Spleen (tissue), 11 donors: ENCODE results near the gene CDH13. TPM values are rescaled to one million over a fixed set of nuclear protein-coding genes. Genes with fewer than 3 reads are reported as not detected.

Source experiments
- DNase-seq: peaks from one replicate; pipeline ENCODE4 v3.0.0-alpha.2; 2020
- H3K27ac ChIP-seq, 8 donors: fragments of 200-600 bp; sonication (generic) in 7 of 8; 1 replicate in 4 of 8; 2 replicates in 4 of 8; pipeline versions ENCODE4 v1.5.0 to v1.8.0; 2016 to 2021; ENCODE audit warnings: inconsistent platforms in 4 of 8, mild to moderate bottlenecking in 4 of 8, moderate library complexity in 1 of 8
- H3K27me3 ChIP-seq, 7 donors: fragments of 200-600 bp; sonication (generic) in 6 of 7; replicated peaks in 1 of 7; 1 replicate in 4 of 7; 2 replicates in 3 of 7; pipeline versions ENCODE4 v1.5.0 to v1.8.0; 2016 to 2021; ENCODE audit warnings: inconsistent platforms in 3 of 7, mild to moderate bottlenecking in 1 of 7
- H3K36me3 ChIP-seq, 6 donors: fragments of 200-600 bp; sonication (generic) in 5 of 6; 1 replicate in 4 of 6; 2 replicates in 2 of 6; pipeline versions ENCODE4 v1.5.0 to v1.8.0; 2016 to 2021; ENCODE audit warnings: inconsistent platforms in 2 of 6
- H3K4me1 ChIP-seq, 6 donors: fragments of 200-600 bp; sonication (generic) in 5 of 6; 1 replicate in 3 of 6; 2 replicates in 3 of 6; pipeline versions ENCODE4 v1.5.0 to v1.8.0; 2016 to 2021; ENCODE audit warnings: inconsistent platforms in 3 of 6
- H3K4me3 ChIP-seq, 8 donors: fragments of 200-600 bp; sonication (generic) in 7 of 8; 1 replicate in 4 of 8; 2 replicates in 4 of 8; pipeline versions ENCODE4 v1.5.0 to v1.8.0; 2016 to 2021; ENCODE audit warnings: inconsistent platforms in 4 of 8, mild to moderate bottlenecking in 4 of 8, moderate library complexity in 2 of 8
- H3K9me3 ChIP-seq, 8 donors: fragments of 200-600 bp; sonication (generic) in 7 of 8; 1 replicate in 4 of 8; 2 replicates in 4 of 8; pipeline versions ENCODE4 v1.5.0 to v1.8.0; 2016 to 2021; ENCODE audit warnings: inconsistent platforms in 4 of 8
- CTCF ChIP-seq, 11 experiments: fragments of 200-600 bp in 7 of 11; fragments of 450-650 bp in 4 of 11; sonication (generic) in 4 of 11; IDR thresholded peaks in 8 of 11; conservative IDR thresholded peaks in 3 of 11; 1 replicate in 7 of 11; 2 replicates in 4 of 11; pipeline versions ENCODE4 v1.4.0 to v1.8.0; 2016 to 2021; ENCODE audit warnings: antibody characterized with exemption in 11 of 11, inconsistent platforms in 4 of 11, mild to moderate bottlenecking in 1 of 11
- POLR2A ChIP-seq, 3 donors: fragments of 450-650 bp; IDR thresholded peaks; one replicate each; pipeline ENCODE4 v1.5.1; 2017; ENCODE audit warnings: antibody characterized with exemption in 3 of 3, mild to moderate bottlenecking in 1 of 3
- POLR2AphosphoS5 ChIP-seq, 3 donors: sonication (generic); formaldehyde crosslinking; IDR thresholded peaks; one replicate each; pipeline ENCODE4 v1.5.1; 2017; ENCODE audit warnings: antibody characterized with exemption in 3 of 3
- WGBS, 5 donors: extraction: QIAGEN DNeasy Blood & Tissue Kit in 3 of 5; methylation state at CpG; one replicate each; pipeline versions ENCODE4 v1.1.5 to v1.1.7; 2013 to 2018; 5-methylcytosine and 5-hydroxymethylcytosine counted together
- intact Hi-C: fragments of 100-400 bp; cut with DNase I; formaldehyde crosslinking; loops from one replicate; pipeline ENCODE4 v1.15.0; 2023; ENCODE audit warnings: low total_unique reads
- polyA plus RNA-seq, 3 donors: library from polyadenylated mRNA; stranded (reverse); fragments of 200-250 nt; gene quantifications; one replicate each; pipeline ENCODE4 v1.2.1, GENCODE V29; 2013
- total RNA-seq, 7 donors: library from RNA; depleted of rRNA in 3 of 7; stranded (reverse); fragments of >200 nt in 3 of 7; fragmentation: NEBNext Ultra II Directional in 4 of 7; extraction: Animal tissue kit (Norgen Biotek cat#: 25700) in 4 of 7; gene quantifications; one replicate each; pipeline versions ENCODE4 v1.1.0 to v1.2.1, GENCODE V29; 2016 to 2021
- donor health status: healthy with polysubstance abuse.
- donor health status: DM: no; HTN: no; CAD: no; lungs with moderate emphysema.
- donor health status: DM: no; HTN: no; CAD: no.
- donor health status: Bipolar disorder and iron deficiency.
- donor health status: healthy.
- donor health status: DM: no; HTN: no; CAD: no.
- donor health status: DM: yes; HTN: yes; CAD: no.

CDH13 gene
- total and polyA plus RNA-seq, 10 donors, result 0.13 to 4.6 (median 1.1) TPM

DNA sequence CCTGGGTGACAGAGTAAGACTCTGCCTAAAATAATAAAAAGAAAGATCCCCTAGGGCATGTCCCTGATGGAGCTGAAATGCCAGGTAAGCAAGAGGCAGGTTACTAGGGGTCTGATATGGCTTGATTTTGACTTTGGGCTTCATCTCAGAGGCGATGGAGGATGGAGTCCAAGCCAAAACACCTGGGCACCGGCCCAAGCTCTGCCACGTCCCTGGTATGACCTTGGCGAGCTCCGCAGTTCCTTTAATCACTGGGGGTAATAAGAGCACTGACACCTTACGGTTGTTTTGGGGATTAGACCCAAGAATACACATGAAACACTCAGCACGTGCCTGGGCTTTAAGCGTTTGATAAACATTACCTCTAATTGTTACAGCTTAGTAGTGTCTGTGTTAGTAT lies 830.2 kb downstream of the CDH13 start:
- H3K36me3 ChIP-seq, result no peaks in the 10 kb centered on the region
- intact Hi-C loops, result no loop called here
- H3K9me3 ChIP-seq, result no peaks in the 10 kb centered on the region
- no peak for TF ChIP-seq CTCF (IDR thresholded peaks at IDR 0.05 in 8 of 11, conservative IDR thresholded peaks at IDR 0.05 in 3 of 11)
- no peak for TF ChIP-seq POLR2AphosphoS5 (IDR thresholded peaks at IDR 0.05)
- TF ChIP-seq POLR2A (IDR thresholded peaks at IDR 0.05), result no peak
- no peaks in the 10 kb centered on the region for H3K4me1 ChIP-seq
- WGBS, 5 donors, result 73 to 92% (median 77%) methylated on average over 8 of the region's 8 CpGs
- H3K27me3 ChIP-seq, result peaks cover 0 to 7% (median 0%) of the 10 kb centered on the region in 7 donors
- H3K4me3 ChIP-seq, result no peak overlapping the region
- no peak for DNase-seq
- no peak overlapping the region for H3K27ac ChIP-seq

DNA sequence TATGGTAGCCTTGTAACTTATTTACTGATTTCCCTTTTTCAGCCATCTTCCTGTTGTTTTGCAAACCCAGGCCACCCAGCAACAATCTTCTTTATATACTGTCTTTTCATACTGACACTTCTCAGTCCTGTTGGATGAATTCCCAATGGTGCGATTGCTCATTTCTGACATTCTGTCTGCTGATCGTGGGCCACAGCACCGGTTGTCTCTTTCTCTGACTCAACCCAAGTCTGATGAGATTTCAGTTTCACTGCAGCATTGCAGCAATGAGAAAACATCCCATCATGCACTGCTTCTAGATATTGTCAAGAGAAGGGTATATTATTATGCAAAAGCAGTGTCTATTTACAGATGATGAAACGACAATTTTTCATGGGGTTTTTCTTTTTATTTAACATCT lies 831.8 kb downstream of the CDH13 start:
- Histone ChIP-seq H3K36me3 (no peaks in the 10 kb centered on the region), H3K27me3 (peaks cover 0 to 15% (median 0%) of the 10 kb centered on the region in 7 donors), H3K27ac (no peak overlapping the region), H3K9me3 (no peaks in the 10 kb centered on the region), H3K4me1 (no peaks in the 10 kb centered on the region), H3K4me3 (no peak overlapping the region)
- 57 to 77% (median 66%) methylated on average over 4 of the region's 4 CpGs for WGBS, 5 donors
- DNase-seq, result no peak
- TF ChIP-seq POLR2A (IDR thresholded peaks at IDR 0.05) (no peak), POLR2AphosphoS5 (IDR thresholded peaks at IDR 0.05) (no peak), CTCF (IDR thresholded peaks at IDR 0.05 in 8 of 11, conservative IDR thresholded peaks at IDR 0.05 in 3 of 11) (no peak)
- intact Hi-C loops, result no loop called here

DNA sequence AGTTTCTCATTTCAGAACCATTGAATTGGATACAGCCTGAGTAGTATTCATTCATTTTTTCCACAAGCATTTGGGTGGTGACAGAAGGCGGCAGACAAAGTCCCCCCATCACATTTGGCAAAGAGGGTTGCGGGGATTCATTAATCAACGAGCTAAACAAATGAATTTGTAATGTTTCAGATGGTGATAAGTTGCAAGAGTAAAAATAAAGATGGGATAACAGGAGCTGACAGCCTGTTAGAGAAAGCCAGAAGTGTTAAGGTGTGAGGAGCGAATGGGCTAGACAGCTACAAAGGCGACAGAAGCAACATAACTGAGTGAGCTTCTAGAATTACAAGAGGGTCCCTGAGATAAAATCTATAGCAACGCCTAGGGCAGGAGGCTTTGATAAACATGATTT lies 838.2 kb downstream of the CDH13 start:
- TF ChIP-seq CTCF (IDR thresholded peaks at IDR 0.05 in 8 of 11, conservative IDR thresholded peaks at IDR 0.05 in 3 of 11) (no peak), POLR2A (IDR thresholded peaks at IDR 0.05) (no peak), POLR2AphosphoS5 (IDR thresholded peaks at IDR 0.05) (no peak)
- H3K27ac ChIP-seq, result no peak overlapping the region
- no peaks in the 10 kb centered on the region for H3K4me1 ChIP-seq
- H3K4me3 ChIP-seq, result no peak overlapping the region
- H3K9me3 ChIP-seq, result no peaks in the 10 kb centered on the region
- H3K27me3 ChIP-seq, result peaks cover 0 to 8% (median 0%) of the 10 kb centered on the region in 7 donors
- no peak for DNase-seq
- no peaks in the 10 kb centered on the region for H3K36me3 ChIP-seq
- 63 to 75% (median 67%) methylated on average over 6 of the region's 6 CpGs for WGBS, 5 donors
- intact Hi-C loops, result no loop called here

DNA sequence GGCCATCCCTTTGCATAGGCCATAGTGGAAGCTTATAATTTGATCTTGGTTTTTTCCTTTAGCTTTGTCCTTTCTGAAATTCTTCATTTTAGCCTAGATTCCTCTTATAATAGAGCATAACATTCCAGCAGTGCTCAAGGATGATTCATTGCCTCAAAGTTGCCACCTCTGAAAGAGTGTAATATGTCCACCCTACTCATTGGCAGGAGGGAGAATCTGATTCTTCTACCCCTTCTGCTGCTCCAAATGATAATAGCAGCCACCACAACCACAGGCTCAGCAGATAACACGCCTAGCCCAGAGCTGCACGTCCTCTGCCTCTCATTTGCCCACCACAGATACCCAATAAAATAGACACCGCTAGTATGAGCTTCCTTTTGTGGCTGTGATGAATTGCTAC lies 843.6 kb downstream of the CDH13 start:
- Histone ChIP-seq H3K9me3 (no peaks in the 10 kb centered on the region), H3K27ac (no peak overlapping the region), H3K27me3 (peaks cover 0 to 4% (median 0%) of the 10 kb centered on the region in 7 donors), H3K36me3 (no peaks in the 10 kb centered on the region), H3K4me3 (no peak overlapping the region), H3K4me1 (no peaks in the 10 kb centered on the region)
- intact Hi-C loops, result no loop called here
- no peak for TF ChIP-seq CTCF (IDR thresholded peaks at IDR 0.05 in 8 of 11, conservative IDR thresholded peaks at IDR 0.05 in 3 of 11)
- no peak for TF ChIP-seq POLR2A (IDR thresholded peaks at IDR 0.05)
- TF ChIP-seq POLR2AphosphoS5 (IDR thresholded peaks at IDR 0.05), result no peak
- DNase-seq, result no peak
- 56 to 72% (median 67%) methylated on average over 3 of the region's 3 CpGs for WGBS, 5 donors
